ENCODE results near the gene MBNL2. TPM values are rescaled to one million over a fixed set of nuclear protein-coding genes. Genes with fewer than 3 reads are reported as not detected.

The MBNL2 gene
- total RNA-seq, 1 donor from 2014 or later = 71.8 TPM

DNA sequence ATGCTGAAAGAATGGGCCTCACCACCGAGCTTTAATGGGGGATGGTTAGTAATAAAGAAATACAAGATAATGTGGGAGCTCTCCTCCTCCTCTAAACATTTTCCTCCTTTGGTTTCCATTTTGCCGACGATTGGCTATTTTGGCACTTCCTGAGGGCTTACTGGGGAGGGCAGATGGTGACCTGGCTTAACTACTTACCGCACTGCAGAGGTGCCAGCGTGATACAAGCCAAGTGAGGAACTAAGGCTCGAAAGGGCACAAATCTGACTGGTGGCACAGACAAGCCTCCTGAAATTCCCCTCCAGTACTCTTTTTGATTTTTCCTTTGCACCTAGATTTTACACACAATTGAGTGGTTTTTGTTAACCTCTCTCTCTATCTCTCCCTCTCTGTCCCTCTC lies 158.6 kb downstream of the MBNL2 start:
- H3K36me3 Mint-ChIP-seq = peaks cover 49% of the 10 kb centered on the region
- no peaks in the 10 kb centered on the region for H3K27me3 Mint-ChIP-seq (ENCODE audit: low read depth)
- H3K4me1 Mint-ChIP-seq = no peaks in the 10 kb centered on the region
- no peak overlapping the region for H3K4me3 Mint-ChIP-seq
- TF ChIP-seq, protein P1, sequence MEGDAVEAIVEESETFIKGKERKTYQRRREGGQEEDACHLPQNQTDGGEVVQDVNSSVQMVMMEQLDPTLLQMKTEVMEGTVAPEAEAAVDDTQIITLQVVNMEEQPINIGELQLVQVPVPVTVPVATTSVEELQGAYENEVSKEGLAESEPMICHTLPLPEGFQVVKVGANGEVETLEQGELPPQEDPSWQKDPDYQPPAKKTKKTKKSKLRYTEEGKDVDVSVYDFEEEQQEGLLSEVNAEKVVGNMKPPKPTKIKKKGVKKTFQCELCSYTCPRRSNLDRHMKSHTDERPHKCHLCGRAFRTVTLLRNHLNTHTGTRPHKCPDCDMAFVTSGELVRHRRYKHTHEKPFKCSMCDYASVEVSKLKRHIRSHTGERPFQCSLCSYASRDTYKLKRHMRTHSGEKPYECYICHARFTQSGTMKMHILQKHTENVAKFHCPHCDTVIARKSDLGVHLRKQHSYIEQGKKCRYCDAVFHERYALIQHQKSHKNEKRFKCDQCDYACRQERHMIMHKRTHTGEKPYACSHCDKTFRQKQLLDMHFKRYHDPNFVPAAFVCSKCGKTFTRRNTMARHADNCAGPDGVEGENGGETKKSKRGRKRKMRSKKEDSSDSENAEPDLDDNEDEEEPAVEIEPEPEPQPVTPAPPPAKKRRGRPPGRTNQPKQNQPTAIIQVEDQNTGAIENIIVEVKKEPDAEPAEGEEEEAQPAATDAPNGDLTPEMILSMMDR (IDR thresholded peaks at IDR 0.05; ENCODE audit: unreplicated experiment) = no peak
- no peak for DNase-seq (ENCODE audit: low spot score in 2 of 2, unreplicated experiment in 2 of 2)
- H3K27ac Mint-ChIP-seq = no peak overlapping the region
- no peaks in the 10 kb centered on the region for H3K9me3 Mint-ChIP-seq

DNA sequence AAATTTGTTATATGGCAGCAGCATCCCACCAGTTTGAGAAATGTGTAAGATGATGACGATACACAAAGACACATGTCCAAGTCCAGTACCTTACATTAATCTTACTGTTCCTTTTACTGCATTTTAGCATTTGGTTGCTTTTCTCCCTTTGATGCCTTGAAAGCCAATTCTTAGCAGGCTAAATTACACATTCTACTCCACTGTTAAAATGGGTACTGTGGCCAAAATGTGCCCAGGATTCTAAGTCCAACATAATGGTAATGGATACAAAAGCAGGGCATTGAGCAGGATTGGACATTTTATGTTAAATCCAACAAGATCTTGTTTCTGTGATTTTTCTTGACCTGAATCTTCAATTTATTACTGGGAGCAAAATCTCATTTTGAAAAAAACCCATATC lies 159.1 kb downstream of the MBNL2 start:
- H3K4me1 Mint-ChIP-seq = no peaks in the 10 kb centered on the region
- TF ChIP-seq, protein P1 (IDR thresholded peaks at IDR 0.05; ENCODE audit: unreplicated experiment) = no peak
- peaks cover 48% of the 10 kb centered on the region for H3K36me3 Mint-ChIP-seq
- no peaks in the 10 kb centered on the region for H3K9me3 Mint-ChIP-seq
- no peak overlapping the region for H3K27ac Mint-ChIP-seq
- DNase-seq (ENCODE audit: low spot score in 2 of 2, unreplicated experiment in 2 of 2) = no peak
- no peaks in the 10 kb centered on the region for H3K27me3 Mint-ChIP-seq (ENCODE audit: low read depth)
- H3K4me3 Mint-ChIP-seq = no peak overlapping the region

DNA sequence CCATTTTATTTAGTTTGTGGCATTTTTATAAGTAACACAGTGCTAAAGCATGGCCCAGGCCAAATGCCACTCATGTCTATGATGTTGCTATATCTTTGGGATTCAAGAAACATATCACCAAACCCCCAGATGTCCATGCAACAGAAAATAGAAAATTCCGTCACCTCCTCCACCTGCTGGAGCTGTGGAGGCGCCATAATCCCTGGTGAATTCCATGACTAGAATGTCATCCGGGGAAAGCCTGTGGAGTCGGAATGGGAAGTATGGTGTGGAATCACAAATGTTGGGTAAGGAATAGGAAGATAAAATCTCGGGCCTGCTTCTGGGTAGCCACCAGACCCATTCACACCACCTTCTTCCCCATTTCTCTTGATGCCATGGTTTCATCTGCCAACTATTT lies 160.1 kb downstream of the MBNL2 start:
- Mint-ChIP-seq H3K27me3 (ENCODE audit: low read depth) (no peaks in the 10 kb centered on the region), H3K4me1 (no peaks in the 10 kb centered on the region), H3K9me3 (no peaks in the 10 kb centered on the region), H3K27ac (no peak overlapping the region), H3K36me3 (peaks cover 49% of the 10 kb centered on the region), H3K4me3 (no peak overlapping the region)
- TF ChIP-seq, protein P1 (IDR thresholded peaks at IDR 0.05; ENCODE audit: unreplicated experiment) = no peak
- no peak for DNase-seq (ENCODE audit: low spot score in 2 of 2, unreplicated experiment in 2 of 2)

DNA sequence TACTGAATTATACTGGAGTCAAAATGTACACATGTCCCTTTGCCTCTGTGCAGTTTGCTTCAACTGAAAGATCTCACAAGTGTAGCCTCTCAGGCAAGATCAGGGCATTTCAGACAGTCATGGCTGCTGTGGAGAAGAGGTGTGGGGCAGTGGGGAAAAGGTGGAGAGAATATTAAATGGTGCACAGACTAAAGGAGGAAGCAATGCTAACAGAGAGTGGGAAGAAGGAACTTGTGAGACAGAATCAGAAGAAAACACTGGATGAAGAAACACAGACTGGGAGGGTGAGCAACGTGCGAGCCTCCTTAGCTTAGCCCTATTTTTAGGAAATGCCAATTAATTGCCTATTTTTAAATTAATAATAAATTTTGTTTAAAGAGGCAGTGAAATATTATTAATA lies 162.2 kb downstream of the MBNL2 start:
- Mint-ChIP-seq H3K36me3 (peaks cover 52% of the 10 kb centered on the region), H3K27me3 (ENCODE audit: low read depth) (no peaks in the 10 kb centered on the region), H3K27ac (peak overlapping the region; percentile 17), H3K9me3 (no peaks in the 10 kb centered on the region), H3K4me1 (no peaks in the 10 kb centered on the region), H3K4me3 (no peak overlapping the region)
- DNase-seq (ENCODE audit: low spot score in 2 of 2, unreplicated experiment in 2 of 2) = no peak
- TF ChIP-seq, protein P1 (IDR thresholded peaks at IDR 0.05; ENCODE audit: unreplicated experiment) = no peak

DNA sequence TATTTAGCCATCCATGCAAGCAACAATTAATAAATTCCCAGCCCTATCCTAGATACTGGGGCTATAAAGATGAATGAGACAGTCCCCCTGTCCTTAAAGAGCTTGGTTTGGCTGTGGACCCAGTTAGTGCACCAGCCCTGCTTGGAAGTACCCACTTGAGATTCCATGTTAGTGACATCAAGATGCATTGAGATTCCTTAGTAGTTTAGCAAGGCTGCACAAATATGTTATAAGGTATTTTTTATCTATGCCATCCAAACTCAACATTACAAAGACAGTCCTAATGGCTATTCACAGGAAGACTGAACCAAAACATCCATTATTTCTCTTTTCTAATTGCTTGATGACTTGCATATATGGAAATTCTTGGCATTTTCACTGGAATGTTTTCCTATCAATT lies 163.0 kb downstream of the MBNL2 start:
- TF ChIP-seq, protein P1 (IDR thresholded peaks at IDR 0.05; ENCODE audit: unreplicated experiment) = no peak
- Mint-ChIP-seq H3K9me3 (no peaks in the 10 kb centered on the region), H3K4me3 (no peak overlapping the region), H3K4me1 (no peaks in the 10 kb centered on the region), H3K27me3 (ENCODE audit: low read depth) (no peaks in the 10 kb centered on the region), H3K36me3 (peaks cover 48% of the 10 kb centered on the region), H3K27ac (no peak overlapping the region)
- DNase-seq (ENCODE audit: low spot score in 2 of 2, unreplicated experiment in 2 of 2) = no peak

DNA sequence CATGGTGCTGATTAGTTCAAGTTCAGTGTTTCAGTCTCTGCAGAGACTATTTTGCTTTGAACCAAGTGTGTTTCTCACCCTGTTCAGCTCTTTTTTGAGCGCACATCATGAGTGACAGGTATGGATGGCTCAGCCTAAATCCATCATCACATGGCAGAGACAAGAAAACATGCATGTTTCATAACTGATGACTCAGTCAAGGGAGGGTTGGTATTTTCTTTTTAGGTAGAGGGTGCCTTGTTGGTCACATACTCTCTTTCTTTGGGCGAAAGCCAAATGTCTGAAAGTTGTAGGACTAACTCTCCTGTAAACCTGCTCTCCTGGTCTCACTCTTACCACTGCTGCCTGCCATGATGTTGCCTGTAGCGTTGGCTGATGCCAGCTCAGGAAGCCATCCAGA lies 163.7 kb downstream of the MBNL2 start:
- Mint-ChIP-seq H3K9me3 (no peaks in the 10 kb centered on the region), H3K4me1 (peaks cover under 1% of the 10 kb centered on the region), H3K27me3 (ENCODE audit: low read depth) (no peaks in the 10 kb centered on the region), H3K27ac (no peak overlapping the region), H3K36me3 (peaks cover 45% of the 10 kb centered on the region), H3K4me3 (no peak overlapping the region)
- DNase-seq (ENCODE audit: low spot score in 2 of 2, unreplicated experiment in 2 of 2) = no peak
- TF ChIP-seq, protein P1 (IDR thresholded peaks at IDR 0.05; ENCODE audit: unreplicated experiment) = no peak

Data from mesothelial cell of epicardium (in vitro differentiated cells).